Natural killer cell treated with Interleukin-12 subunit alpha and Interleukin-12 subunit beta and Interleukin-15 and Interleukin-18, amount 100 ng/mL, for 72 hours (primary cell): ENCODE results near the gene PCBP3. TPM values are rescaled to one million over a fixed set of nuclear protein-coding genes. Genes with fewer than 3 reads are reported as not detected.
"Not testable (repeated sequence)": the region's sequence is repeated elsewhere in the genome, so short reads cannot be mapped to it uniquely, and the experiment has no call there.

Experiments
- ATAC-seq, 2 donors: fragments of 150-1000 bp; cut with Tn5 transposase in 1 of 2; sonication (Bioruptor Pico), chemical (Tn5 transposase) in 1 of 2; 2 replicates each; pipeline ENCODE4 v1.10.0; 2021
- DNase-seq: peaks from one replicate; pipeline ENCODE4 v3.0.0; 2022; ENCODE audit warnings: low spot score
- H3K27ac Mint-ChIP-seq, 2 donors: 1 replicate in 1 of 2; 2 replicates in 1 of 2; pipeline ENCODE4 v1.8.0; 2022; ENCODE audit warnings: mixed read lengths in 2 of 2, mild to moderate bottlenecking in 1 of 2, moderate library complexity in 1 of 2
- H3K27me3 Mint-ChIP-seq, 2 donors: 1 replicate in 1 of 2; 2 replicates in 1 of 2; pipeline ENCODE4 v1.8.0; 2022; ENCODE audit warnings: mixed read lengths in 2 of 2
- H3K36me3 Mint-ChIP-seq: one replicate; pipeline ENCODE4 v1.8.0; 2022; ENCODE audit warnings: mixed read lengths
- H3K4me1 Mint-ChIP-seq, 2 donors: 1 replicate in 1 of 2; 2 replicates in 1 of 2; pipeline ENCODE4 v1.8.0; 2022; ENCODE audit warnings: low read depth in 2 of 2, mixed read lengths in 2 of 2, mild to moderate bottlenecking in 1 of 2
- H3K4me3 Mint-ChIP-seq: one replicate; pipeline ENCODE4 v1.8.0; 2022; ENCODE audit warnings: mixed read lengths
- H3K9me3 Mint-ChIP-seq: 2 replicates; pipeline ENCODE4 v1.8.0; 2022; ENCODE audit warnings: mixed read lengths
- total RNA-seq, 2 donors: library from RNA; stranded (reverse); gene quantifications; one replicate each; pipeline ENCODE4 v1.2.3, GENCODE V29; 2022

PCBP3 gene
- total RNA-seq, 2 donors from 2014 or later = 0.43 to 1.4 TPM

DNA sequence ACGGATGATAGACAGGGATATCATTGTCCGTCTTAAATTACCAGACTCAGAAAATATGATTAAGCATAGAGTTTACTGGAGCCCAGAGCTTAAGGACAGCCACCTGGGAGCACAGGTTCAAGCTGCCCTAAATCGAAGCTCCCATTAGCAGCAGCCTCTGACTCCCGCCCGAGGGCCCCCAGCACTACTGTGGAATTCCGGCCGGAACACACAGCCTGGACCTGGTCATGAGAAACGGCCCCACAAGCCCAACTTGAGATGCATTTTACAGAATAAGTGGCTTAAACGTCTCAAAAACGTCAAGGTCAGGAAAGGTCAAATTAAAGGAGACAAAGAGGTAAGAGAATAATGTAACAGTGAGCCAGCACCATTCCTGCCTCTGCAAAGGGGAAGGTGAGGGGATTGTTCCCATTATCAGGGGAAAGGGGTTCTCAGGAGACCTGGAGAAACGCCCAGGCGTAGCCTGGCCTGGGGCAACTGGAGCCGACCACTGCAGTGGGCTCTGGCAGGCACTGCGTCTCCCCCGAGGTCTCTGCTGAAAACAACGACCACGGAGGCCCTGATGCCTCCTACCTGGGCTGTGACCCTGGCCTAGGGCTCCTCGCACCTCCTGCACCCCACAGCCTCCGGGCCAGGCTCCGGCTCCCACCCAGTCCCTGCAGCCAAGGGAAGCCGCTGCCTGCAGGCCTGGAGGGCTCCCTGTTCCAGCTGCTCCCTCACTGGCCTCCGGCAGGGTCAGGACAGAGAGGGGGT, 326.6 kb downstream of the PCBP3 start:
- ATAC-seq (no peak), DNase-seq (no peak)
- H3K9me3 Mint-ChIP-seq = no peaks in the 10 kb centered on the region
- H3K27me3 Mint-ChIP-seq = peaks cover 13 to 14% of the 10 kb centered on the region in 2 donors
- H3K4me1 Mint-ChIP-seq = peaks cover 3 to 6% of the 10 kb centered on the region in 2 donors
- H3K4me3 Mint-ChIP-seq = no peak overlapping the region
- H3K27ac Mint-ChIP-seq = no peak overlapping the region
- no peaks in the 10 kb centered on the region for H3K36me3 Mint-ChIP-seq

DNA sequence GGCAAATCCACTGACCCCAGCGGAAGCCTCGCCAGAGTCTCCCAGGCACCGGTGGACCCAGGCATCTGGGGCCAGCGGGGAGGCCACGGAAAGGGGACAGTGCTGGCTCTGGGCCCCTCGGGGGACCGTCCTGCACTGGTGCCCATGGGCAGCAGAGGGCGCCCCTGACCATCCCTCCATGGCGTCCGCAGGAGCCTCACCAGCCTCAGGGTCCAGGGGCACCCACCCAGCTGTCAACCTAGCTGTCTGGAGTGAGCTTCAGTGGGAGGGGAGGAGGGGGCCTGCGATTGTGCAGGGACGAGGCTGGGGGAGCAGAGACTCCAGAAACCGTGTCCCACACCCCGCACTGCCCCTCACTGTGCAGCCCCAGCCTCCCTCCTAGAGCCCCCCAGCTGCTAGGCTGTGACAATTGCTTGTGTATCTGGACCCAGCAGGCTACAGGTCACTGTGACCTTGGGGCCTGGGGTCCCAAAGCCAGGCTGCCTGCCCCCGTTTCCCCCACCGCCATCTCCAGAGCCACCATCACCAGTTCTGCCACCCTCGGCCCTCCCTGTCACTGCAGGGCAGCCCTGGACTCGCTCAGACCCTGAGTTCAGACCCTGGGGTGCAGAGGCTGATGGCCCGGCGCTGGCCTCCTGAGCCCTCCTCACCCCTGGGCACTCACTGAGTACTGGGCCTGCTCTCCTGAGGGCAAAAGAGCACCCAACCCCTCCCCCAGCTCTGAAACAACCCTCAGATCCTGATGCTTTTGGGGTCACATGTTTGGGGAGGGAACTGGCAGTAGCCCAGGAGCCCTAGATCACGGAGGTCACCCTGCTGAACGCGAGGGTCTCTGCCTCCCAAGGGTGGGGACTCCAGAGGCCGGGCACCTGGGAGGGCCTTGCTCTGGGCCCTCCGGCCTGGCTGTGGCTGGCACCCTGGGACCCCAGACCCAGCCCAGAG, 327.4 kb downstream of the PCBP3 start:
- peaks cover 15 to 21% of the 10 kb centered on the region in 2 donors for H3K27me3 Mint-ChIP-seq
- H3K9me3 Mint-ChIP-seq = no peaks in the 10 kb centered on the region
- no peak for DNase-seq
- H3K27ac Mint-ChIP-seq = no peak overlapping the region
- no peaks in the 10 kb centered on the region for H3K36me3 Mint-ChIP-seq
- no peak overlapping the region for H3K4me3 Mint-ChIP-seq
- H3K4me1 Mint-ChIP-seq = peaks cover 10 to 13% of the 10 kb centered on the region in 2 donors
- ATAC-seq = peak; percentile 65 to 76

DNA sequence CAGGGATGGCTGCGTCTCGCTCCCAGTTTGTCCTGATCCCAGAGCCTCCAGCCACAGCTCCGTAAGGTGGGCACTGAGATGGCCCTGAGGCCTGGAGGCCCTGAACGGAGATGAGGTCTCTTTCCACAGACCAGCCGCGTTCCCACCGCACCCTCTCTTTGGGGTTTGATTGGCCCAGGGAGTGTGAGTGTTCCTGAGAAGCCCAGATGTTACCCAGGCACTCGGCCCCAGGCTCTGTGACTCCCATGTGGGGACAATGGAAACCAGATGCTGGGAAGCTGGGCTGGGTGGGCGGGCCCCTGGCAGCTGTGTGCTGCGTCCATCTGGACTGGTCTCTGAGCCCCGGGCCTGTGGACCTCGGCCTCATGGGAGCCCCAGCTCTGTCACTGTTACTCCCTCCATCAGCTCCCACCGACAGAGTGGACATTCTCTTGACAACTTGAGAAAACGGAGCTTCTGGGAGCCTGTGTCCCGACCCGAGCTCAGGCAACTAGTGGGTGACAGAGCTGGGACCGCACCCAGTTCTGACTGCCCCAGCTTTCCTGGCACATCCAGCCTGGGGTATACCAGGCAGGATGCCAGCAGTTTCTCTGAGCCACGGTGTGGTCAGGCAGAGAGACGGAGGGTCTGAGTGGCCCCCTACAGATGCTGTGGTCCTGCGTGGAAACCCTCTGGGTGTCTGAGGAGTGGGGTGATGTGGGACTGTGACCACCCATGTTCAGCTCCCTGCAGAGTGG, 328.3 kb downstream of the PCBP3 start:
- H3K9me3 Mint-ChIP-seq = no peaks in the 10 kb centered on the region
- peaks cover 17 to 27% of the 10 kb centered on the region in 2 donors for H3K27me3 Mint-ChIP-seq
- DNase-seq = no peak
- H3K4me1 Mint-ChIP-seq = peaks cover 12 to 13% of the 10 kb centered on the region in 2 donors
- no peak for ATAC-seq
- no peak overlapping the region for H3K27ac Mint-ChIP-seq
- H3K4me3 Mint-ChIP-seq = no peak overlapping the region
- no peaks in the 10 kb centered on the region for H3K36me3 Mint-ChIP-seq

DNA sequence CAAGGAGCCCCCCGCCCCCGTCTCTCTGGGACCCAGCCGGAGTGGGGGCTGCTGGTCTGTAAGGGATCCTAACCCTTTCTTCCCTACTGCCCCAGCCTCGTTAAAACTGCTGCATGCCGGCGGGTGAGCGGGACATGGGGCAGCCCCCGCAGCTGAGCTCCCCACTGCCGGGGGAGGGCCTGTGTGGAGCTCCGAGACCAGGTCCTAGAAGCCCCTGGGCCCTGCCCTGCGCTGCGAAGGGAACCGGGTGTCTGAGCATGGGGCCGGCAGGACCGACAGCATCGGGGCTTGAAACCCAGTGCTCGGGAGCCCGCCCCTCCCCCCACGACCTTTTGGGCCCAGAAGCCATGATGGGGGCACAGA, 328.8 kb downstream of the PCBP3 start:
- DNase-seq = no peak
- Mint-ChIP-seq H3K36me3 (no peaks in the 10 kb centered on the region), H3K27ac (no peak overlapping the region), H3K4me3 (no peak overlapping the region), H3K27me3 (peaks cover 17 to 23% of the 10 kb centered on the region in 2 donors), H3K4me1 (peaks cover 12 to 13% of the 10 kb centered on the region in 2 donors), H3K9me3 (no peaks in the 10 kb centered on the region)
- ATAC-seq = no peak

DNA sequence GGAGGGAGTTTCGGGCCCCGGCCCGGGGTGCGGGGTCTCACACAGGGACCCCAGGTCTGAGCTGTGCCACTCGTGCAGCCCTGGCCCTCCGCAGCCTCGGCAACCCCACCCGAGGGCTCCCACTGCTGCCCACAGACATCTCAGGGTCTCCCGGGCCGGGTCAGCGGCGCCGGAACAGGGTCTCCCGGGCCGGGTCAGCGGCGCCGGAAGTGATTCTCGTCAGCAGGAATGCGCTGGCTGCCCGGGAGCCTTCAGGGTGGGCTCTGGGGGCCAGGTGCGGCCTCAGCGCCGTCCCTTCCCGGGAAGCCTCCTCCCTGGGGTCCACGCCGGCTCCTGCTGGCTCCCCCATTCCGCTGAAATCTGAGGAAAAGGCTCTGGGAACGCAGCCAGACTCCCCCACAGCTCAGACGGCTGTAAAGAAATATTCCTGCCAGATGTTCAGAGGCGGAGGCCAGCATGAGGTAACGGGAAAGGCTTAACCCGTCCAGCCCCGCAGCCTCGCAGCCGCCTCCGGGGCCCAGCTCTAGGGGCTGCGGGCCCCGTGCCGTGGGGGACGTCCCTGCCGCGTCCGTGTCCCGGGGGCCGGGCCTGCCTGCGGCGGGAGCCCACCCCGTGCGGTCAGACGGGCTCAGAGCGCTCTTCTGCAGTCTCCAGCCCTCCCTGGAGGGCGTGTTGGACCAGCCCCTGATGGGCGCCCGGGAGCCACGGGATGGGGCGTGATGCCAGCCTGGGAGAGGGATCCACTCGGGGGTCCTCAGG, 329.4 kb downstream of the PCBP3 start:
- DNase-seq = no peak
- peak overlapping the region; percentile 88 for H3K4me3 Mint-ChIP-seq
- peak in 1 of 2 donors; percentile 2 for ATAC-seq
- peak overlapping the region in 1 of 2 donors; percentile 53 for H3K27ac Mint-ChIP-seq
- no peaks in the 10 kb centered on the region for H3K9me3 Mint-ChIP-seq
- peaks cover 17 to 20% of the 10 kb centered on the region in 2 donors for H3K27me3 Mint-ChIP-seq
- H3K4me1 Mint-ChIP-seq = peaks cover 12 to 13% of the 10 kb centered on the region in 2 donors
- no peaks in the 10 kb centered on the region for H3K36me3 Mint-ChIP-seq

DNA sequence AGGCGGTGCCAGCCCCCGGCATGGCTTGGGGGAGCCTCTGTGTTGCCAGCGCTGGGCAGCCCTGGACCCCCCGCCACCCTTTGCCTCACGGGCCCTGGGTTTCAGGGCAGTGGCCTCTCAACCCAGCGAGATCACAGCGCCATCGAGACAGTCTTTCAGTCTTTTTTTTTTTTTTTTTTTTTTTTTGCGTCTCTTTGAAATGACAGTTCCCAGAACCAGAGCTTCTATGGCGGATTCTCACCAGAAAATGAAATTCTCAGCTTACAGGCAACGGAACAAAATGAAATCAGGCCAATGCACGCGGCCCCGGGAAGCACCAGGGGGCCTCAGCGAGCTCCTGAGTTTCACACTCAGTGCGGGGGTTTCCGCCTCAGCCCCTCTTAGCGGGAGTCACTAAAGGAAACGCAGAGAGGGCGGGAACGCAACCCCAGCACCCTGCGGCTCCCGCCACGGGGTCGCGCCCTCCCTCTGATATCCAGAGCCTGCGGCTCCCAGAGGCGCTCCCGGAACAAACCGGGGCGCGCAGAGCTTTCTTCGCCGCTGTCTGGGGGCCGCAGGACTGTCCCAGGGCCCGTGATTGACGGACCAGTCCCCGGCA, 330.0 kb downstream of the PCBP3 start:
- Mint-ChIP-seq H3K9me3 (no peaks in the 10 kb centered on the region), H3K4me1 (peaks cover 13 to 16% of the 10 kb centered on the region in 2 donors), H3K4me3 (peak overlapping the region; percentile 88), H3K36me3 (no peaks in the 10 kb centered on the region), H3K27ac (peak overlapping the region in 1 of 2 donors; percentile 53), H3K27me3 (peaks cover 15 to 16% of the 10 kb centered on the region in 2 donors)
- peak; percentile 77 to 87 for ATAC-seq
- peak; percentile 81 for DNase-seq

DNA sequence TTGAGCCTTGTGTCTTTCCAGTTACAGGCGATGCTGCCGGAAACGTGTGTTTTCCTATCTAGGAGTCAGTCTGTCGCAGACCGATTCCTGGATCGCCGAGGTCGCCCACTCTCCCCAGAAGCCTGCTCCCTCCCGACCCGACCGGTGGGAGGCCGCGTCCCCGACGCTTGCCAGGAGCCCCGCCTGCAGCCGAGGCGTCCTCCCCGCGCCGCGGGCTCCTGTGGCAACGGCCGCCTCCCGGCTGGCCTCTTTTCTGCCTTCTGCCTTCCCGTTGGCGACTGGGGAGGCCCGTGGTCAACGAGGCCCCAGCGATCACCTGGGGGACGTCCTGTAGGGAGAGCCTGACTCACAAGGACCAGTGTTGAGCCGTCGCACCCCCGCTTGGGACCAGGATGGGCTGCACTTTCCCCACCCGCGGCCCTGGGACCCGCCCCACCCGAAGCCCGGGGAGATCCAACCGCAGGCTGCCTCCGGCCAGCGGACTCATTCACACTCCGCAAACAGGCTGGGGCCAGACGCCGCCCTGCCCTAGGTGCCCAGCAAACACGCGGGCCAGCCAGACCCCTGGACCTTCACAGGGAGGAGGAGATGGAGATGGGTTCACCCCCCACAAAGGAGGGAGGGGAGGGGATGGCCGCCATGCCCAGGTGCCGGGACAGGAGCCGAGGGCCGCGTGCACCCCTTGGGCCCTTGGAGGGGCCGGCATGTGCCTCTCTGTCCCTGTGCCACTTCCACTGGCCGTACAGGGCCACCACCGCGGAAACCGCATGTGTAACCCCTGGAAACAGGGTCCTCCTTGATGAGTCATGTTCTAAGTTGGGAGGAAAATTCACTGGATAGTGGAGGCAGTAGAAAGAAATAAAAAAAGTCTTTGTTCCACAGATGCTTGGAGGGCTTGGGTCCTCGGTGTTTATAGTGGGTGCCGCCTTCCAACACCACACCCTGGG, 330.8 kb downstream of the PCBP3 start:
- peaks cover 15 to 16% of the 10 kb centered on the region in 2 donors for H3K27me3 Mint-ChIP-seq
- peaks cover 13 to 16% of the 10 kb centered on the region in 2 donors for H3K4me1 Mint-ChIP-seq
- H3K36me3 Mint-ChIP-seq = no peaks in the 10 kb centered on the region
- peak overlapping the region; percentile 88 for H3K4me3 Mint-ChIP-seq
- H3K9me3 Mint-ChIP-seq = no peaks in the 10 kb centered on the region
- no peak overlapping the region for H3K27ac Mint-ChIP-seq
- ATAC-seq (peak; percentile 44 to 48), DNase-seq (no peak)

DNA sequence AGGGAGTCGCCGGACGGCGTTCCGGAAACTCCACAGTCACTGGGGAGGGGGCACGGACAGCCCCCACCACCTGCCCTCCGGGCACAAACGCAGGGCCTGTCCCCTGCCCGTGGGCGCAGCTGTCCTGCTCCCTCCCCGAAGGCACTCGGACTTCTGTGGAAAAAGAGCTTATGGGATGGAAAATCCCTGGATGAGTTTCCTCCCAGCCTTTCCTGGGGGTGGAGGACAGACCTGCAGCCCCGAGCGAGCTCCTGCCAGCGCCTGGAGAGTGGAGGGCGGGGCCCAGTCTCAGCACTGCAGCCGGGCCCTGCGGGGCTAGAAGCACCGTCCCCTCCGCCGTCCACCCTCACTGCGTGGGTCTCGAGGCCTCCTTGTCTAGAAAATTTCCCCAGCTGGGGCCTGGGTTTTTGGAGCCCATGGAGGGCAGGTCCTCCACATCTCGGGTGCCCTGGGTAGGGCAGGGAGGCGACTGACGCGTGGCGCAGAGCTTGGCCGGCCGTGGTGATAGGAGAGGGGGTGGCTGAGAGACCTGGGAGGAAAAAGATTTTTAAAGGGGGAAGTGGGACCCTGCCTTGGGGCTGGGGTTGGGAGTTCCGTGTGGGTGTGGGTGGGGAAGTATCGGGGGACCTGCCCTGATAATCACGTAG, 331.6 kb downstream of the PCBP3 start:
- peaks cover 13 to 16% of the 10 kb centered on the region in 2 donors for H3K4me1 Mint-ChIP-seq
- ATAC-seq = no peak
- H3K27ac Mint-ChIP-seq = no peak overlapping the region
- H3K9me3 Mint-ChIP-seq = no peaks in the 10 kb centered on the region
- peak overlapping the region; percentile 48 for H3K4me3 Mint-ChIP-seq
- H3K36me3 Mint-ChIP-seq = no peaks in the 10 kb centered on the region
- DNase-seq = no peak
- peaks cover 15 to 18% of the 10 kb centered on the region in 2 donors for H3K27me3 Mint-ChIP-seq

DNA sequence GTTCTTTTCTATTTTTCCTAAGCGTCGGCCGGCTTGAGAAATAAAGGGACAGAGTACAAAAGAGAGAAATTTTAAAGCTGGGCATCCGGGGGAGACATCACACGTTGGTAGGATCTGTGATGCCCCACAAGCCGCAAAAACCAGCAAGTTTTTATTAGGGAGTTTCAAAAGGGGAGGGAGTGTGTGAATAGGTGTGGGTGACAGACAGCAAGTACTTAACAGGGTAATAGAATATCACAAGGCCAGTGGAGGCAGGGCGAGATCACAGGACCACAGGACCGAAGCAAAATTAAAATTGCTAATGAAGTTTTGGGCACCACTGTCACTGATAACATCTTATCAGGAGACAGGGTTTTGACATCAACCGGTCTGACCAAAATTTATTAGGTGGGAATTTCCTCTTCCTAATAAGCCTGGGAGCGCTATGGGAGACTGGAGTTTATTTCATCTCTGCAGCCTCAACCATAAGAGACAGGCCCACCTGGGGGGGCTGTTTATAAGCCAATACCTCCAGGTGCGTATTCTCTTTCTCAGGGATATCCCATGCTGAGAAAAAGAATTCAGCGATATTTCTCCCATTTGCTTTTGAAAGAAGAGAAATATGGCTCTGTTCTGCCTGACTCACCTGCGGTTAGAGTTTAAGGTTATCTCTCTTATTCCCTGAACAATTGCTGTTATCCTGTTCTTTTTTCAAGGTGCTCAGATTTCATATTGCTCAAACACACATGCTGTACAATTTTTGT, 332.3 kb downstream of the PCBP3 start:
- not testable (repeated sequence) for DNase-seq, ATAC-seq, H3K9me3 Mint-ChIP-seq, H3K36me3 Mint-ChIP-seq, H3K27ac Mint-ChIP-seq
- peak overlapping the region; percentile 48 for H3K4me3 Mint-ChIP-seq
- H3K4me1 Mint-ChIP-seq = peaks cover 13 to 16% of the 10 kb centered on the region in 2 donors
- H3K27me3 Mint-ChIP-seq = peaks cover 15 to 18% of the 10 kb centered on the region in 2 donors

DNA sequence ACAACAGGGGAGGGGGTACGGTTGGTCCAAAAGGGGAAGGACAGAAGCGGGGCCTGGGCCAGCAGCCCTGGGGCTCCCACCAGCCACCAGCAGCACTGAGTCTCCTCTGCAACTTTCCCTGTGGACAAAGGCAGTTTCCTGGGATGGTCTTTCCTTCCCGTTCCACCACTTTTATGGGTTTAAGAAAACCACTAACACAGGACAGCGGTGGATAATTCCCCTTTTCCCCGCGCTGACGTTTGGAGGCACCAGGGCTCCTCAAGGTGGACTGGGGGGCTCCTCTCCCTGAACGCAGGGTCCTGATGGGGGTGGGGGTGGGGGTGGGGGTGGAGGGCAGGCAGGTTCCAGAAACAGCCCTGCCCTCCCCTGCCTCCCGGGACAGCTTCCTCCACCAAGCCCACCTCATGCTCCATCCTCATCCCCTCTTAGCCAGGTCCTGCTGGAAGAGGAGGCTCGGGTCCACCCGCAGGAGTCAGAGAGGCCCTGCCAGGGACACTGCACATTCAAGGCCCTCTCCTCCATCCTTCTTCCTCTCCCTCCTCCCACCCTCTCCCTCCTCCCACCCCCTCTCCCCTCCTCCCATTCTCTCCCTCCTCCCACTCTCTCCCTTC, 333.3 kb downstream of the PCBP3 start:
- peaks cover 15 to 18% of the 10 kb centered on the region in 2 donors for H3K27me3 Mint-ChIP-seq
- ATAC-seq = no peak
- no peak for DNase-seq
- no peak overlapping the region for H3K27ac Mint-ChIP-seq
- no peaks in the 10 kb centered on the region for H3K36me3 Mint-ChIP-seq
- H3K9me3 Mint-ChIP-seq = no peaks in the 10 kb centered on the region
- H3K4me1 Mint-ChIP-seq = peaks cover 13 to 16% of the 10 kb centered on the region in 2 donors
- no peak overlapping the region for H3K4me3 Mint-ChIP-seq

DNA sequence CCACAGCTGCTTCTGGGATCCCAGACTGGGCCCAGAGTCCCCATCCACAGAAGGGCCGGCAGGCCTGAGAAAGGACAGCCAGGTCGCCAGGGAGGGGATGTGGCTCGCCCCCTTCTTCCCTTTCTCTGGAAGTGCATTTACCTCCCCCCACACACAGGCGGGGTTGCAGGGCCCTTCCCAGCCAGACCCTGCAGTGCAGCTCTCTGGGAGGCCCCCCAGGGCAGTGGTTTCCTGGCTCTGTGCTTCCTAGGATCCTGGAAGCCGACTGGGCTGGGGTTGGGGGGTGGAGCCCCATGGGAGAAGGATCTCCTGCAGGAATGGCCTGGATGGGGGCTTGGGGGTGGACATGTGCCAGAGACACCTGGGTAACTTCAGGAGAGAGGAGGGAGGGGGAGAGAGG, 333.9 kb downstream of the PCBP3 start:
- Mint-ChIP-seq H3K4me3 (no peak overlapping the region), H3K36me3 (no peaks in the 10 kb centered on the region), H3K27me3 (peaks cover 15 to 18% of the 10 kb centered on the region in 2 donors), H3K9me3 (no peaks in the 10 kb centered on the region), H3K27ac (no peak overlapping the region), H3K4me1 (peaks cover 13 to 16% of the 10 kb centered on the region in 2 donors)
- ATAC-seq (no peak), DNase-seq (no peak)
